Measurements from ENCODE around the gene MAN1B1.
"Not testable (repeated sequence)": the region's sequence is repeated elsewhere in the genome, so short reads cannot be mapped to it uniquely, and the experiment has no call there.

The MAN1B1 gene

GRCh38 chr9:137116027-137116507 is 29.3 kb downstream of the MAN1B1 start:
- Histone ChIP-seq H3K9ac (ENCODE audit: low read length) (no peak overlapping the region), H3K27ac (ENCODE audit: low read length) (no peak overlapping the region), H3K4me2 (ENCODE audit: low read depth, low read length) (no peak overlapping the region), H4K20me1 (ENCODE audit: insufficient read depth, low read length) (no peaks in the 10 kb centered on the region), H2AFZ (ENCODE audit: low read length) (no peak overlapping the region), H3K36me3 (replicated peaks; ENCODE audit: insufficient read depth, low read length) (no peaks in the 10 kb centered on the region), H3K79me2 (ENCODE audit: low read length) (no peaks in the 10 kb centered on the region), H3K9me3 (replicated peaks; ENCODE audit: insufficient read depth, low read length) (no peaks in the 10 kb centered on the region), H3K9me2 (replicated peaks; ENCODE audit: insufficient read depth, low read length) (no peaks in the 10 kb centered on the region), H3K4me1 (ENCODE audit: low read length) (peaks cover 4% of the 10 kb centered on the region; the same call in 1 of the 2 replicates), H3K27me3 (replicated peaks; ENCODE audit: insufficient read depth, low read length) (peaks cover 15% of the 10 kb centered on the region), H3F3A (ENCODE audit: insufficient read depth, low read length) (no peaks in the 10 kb centered on the region), H3K4me3 (ENCODE audit: low read length) (no peak overlapping the region)
- DNase-seq = no peak
- TF ChIP-seq EZH2 (optimal IDR thresholded peaks at IDR 0.05; ENCODE audit: low read depth, low read length) (no peak), EZH2phosphoT487 (IDR thresholded peaks at IDR 0.05; ENCODE audit: low read length) (no peak)
- TF ChIP-seq, protein P1, sequence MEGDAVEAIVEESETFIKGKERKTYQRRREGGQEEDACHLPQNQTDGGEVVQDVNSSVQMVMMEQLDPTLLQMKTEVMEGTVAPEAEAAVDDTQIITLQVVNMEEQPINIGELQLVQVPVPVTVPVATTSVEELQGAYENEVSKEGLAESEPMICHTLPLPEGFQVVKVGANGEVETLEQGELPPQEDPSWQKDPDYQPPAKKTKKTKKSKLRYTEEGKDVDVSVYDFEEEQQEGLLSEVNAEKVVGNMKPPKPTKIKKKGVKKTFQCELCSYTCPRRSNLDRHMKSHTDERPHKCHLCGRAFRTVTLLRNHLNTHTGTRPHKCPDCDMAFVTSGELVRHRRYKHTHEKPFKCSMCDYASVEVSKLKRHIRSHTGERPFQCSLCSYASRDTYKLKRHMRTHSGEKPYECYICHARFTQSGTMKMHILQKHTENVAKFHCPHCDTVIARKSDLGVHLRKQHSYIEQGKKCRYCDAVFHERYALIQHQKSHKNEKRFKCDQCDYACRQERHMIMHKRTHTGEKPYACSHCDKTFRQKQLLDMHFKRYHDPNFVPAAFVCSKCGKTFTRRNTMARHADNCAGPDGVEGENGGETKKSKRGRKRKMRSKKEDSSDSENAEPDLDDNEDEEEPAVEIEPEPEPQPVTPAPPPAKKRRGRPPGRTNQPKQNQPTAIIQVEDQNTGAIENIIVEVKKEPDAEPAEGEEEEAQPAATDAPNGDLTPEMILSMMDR (IDR thresholded peaks at IDR 0.05; ENCODE audit: low read length) = no peak

DNA sequence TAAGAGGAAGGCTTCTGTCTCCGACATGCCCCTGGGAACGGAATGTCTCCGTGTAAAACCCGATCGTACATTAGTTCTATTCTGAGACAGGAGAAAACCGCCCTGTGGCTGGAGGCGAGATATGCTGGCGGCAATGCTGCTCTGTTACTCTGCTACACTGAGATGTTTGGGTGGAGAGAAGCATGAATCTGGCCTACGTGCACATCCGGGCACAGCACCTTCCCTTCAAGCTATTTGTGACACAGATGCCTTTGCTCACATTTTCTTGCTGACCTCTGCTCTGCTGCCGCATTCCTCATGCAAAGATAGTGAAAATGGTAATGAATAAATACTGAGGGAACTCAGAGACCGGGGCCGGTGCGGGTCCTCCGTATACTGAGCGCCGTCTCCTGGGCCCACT is 29.9 kb downstream of the MAN1B1 start:
- Histone ChIP-seq H3K9ac (ENCODE audit: low read length) (no peak overlapping the region), H3K4me1 (ENCODE audit: low read length) (peaks cover 4% of the 10 kb centered on the region; the same call in 1 of the 2 replicates), H4K20me1 (ENCODE audit: insufficient read depth, low read length) (no peaks in the 10 kb centered on the region), H3K27ac (ENCODE audit: low read length) (no peak overlapping the region), H3K36me3 (replicated peaks; ENCODE audit: insufficient read depth, low read length) (no peaks in the 10 kb centered on the region), H3K4me3 (ENCODE audit: low read length) (no peak overlapping the region), H3K4me2 (ENCODE audit: low read depth, low read length) (no peak overlapping the region), H2AFZ (ENCODE audit: low read length) (no peak overlapping the region), H3K79me2 (ENCODE audit: low read length) (no peaks in the 10 kb centered on the region), H3K9me3 (replicated peaks; ENCODE audit: insufficient read depth, low read length) (no peaks in the 10 kb centered on the region), H3F3A (ENCODE audit: insufficient read depth, low read length) (no peaks in the 10 kb centered on the region), H3K27me3 (replicated peaks; ENCODE audit: insufficient read depth, low read length) (peaks cover 15% of the 10 kb centered on the region), H3K9me2 (replicated peaks; ENCODE audit: insufficient read depth, low read length) (no peaks in the 10 kb centered on the region)
- no peak for TF ChIP-seq EZH2 (optimal IDR thresholded peaks at IDR 0.05; ENCODE audit: low read depth, low read length)
- no peak for TF ChIP-seq EZH2phosphoT487 (IDR thresholded peaks at IDR 0.05; ENCODE audit: low read length)
- TF ChIP-seq, protein P1 (IDR thresholded peaks at IDR 0.05; ENCODE audit: low read length) = no peak
- no peak for DNase-seq

- DNase-seq = no peak
- no peak overlapping the region for H3K9ac ChIP-seq (ENCODE audit: low read length)
- H3K9me2 ChIP-seq (replicated peaks; ENCODE audit: insufficient read depth, low read length) = no peaks in the 10 kb centered on the region
- no peak overlapping the region for H3K4me3 ChIP-seq (ENCODE audit: low read length)
- no peak overlapping the region for H2AFZ ChIP-seq (ENCODE audit: low read length)
- H3K4me2 ChIP-seq (ENCODE audit: low read depth, low read length) = no peak overlapping the region
- no peak overlapping the region for H3K27ac ChIP-seq (ENCODE audit: low read length)
- peaks cover 7% of the 10 kb centered on the region for H3K4me1 ChIP-seq (ENCODE audit: low read length)
- no peaks in the 10 kb centered on the region for H3K36me3 ChIP-seq (replicated peaks; ENCODE audit: insufficient read depth, low read length)
- H3F3A ChIP-seq (ENCODE audit: insufficient read depth, low read length) = peaks cover 3% of the 10 kb centered on the region
- peaks cover 15% of the 10 kb centered on the region for H3K27me3 ChIP-seq (replicated peaks; ENCODE audit: insufficient read depth, low read length)
- no peaks in the 10 kb centered on the region for H4K20me1 ChIP-seq (ENCODE audit: insufficient read depth, low read length)
- no peak for TF ChIP-seq EZH2phosphoT487 (IDR thresholded peaks at IDR 0.05; ENCODE audit: low read length)
- no peak for TF ChIP-seq EZH2 (optimal IDR thresholded peaks at IDR 0.05; ENCODE audit: low read depth, low read length)
- TF ChIP-seq, protein P1 (IDR thresholded peaks at IDR 0.05; ENCODE audit: low read length) = no peak
- no peaks in the 10 kb centered on the region for H3K9me3 ChIP-seq (replicated peaks; ENCODE audit: insufficient read depth, low read length)
- no peaks in the 10 kb centered on the region for H3K79me2 ChIP-seq (ENCODE audit: low read length)
These were observed 30.5 kb downstream of the MAN1B1 start for GRCh38 chr9:137117269-137117731.

GRCh38 chr9:137118092-137118603 is 31.4 kb downstream of the MAN1B1 start:
- H3K79me2 ChIP-seq (ENCODE audit: low read length); H3K4me3 ChIP-seq (ENCODE audit: low read length); H3K9me2 ChIP-seq (replicated peaks; ENCODE audit: insufficient read depth, low read length); H3F3A ChIP-seq (ENCODE audit: insufficient read depth, low read length); H2AFZ ChIP-seq (ENCODE audit: low read length); H3K9me3 ChIP-seq (replicated peaks; ENCODE audit: insufficient read depth, low read length); H3K36me3 ChIP-seq (replicated peaks; ENCODE audit: insufficient read depth, low read length); DNase-seq; H3K27ac ChIP-seq (ENCODE audit: low read length); H3K9ac ChIP-seq (ENCODE audit: low read length); H3K4me2 ChIP-seq (ENCODE audit: low read depth, low read length); H4K20me1 ChIP-seq (ENCODE audit: insufficient read depth, low read length): not testable (repeated sequence)
- H3K4me1 ChIP-seq (ENCODE audit: low read length) = peaks cover 11% of the 10 kb centered on the region
- H3K27me3 ChIP-seq (replicated peaks; ENCODE audit: insufficient read depth, low read length) = peaks cover 15% of the 10 kb centered on the region

DNA sequence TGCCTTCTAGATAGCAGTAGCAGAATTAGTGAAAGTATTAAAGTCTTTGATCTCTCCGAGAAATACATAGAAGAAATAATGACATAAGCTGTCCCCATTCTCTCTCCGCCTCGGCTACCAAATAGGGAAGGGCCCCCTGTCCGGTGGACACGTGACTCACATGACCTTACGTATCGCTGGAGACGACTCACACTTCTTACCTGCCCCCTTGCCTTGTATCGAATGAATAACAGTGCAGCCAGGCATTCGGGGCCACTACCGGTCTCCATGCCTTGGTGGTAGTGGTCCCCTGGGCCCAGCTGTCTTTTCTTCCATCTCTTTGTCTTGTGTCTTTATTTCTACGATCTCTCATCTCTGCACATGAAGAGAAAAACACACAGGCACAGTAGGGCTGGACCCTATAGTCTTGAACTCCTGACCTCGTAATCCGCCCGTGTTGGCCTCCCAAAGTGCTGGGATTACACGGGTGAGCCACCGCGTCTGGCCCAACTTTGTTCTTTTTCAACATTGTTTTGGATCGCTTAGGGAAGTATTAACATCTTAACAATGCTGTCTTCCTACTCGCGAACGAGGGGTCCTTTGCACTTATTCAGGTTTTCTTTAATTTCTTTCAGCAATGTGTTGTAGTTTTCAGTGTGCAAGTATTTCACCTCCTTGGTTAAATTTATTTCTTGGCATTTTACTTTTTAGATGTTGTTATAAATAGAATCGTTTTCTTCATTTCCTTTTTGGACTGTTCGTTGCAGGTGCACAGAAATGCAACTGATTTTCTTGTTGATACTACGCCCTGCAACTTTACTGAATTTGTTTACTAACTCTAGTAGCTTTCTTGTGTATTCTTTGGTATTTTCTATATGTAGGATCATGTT is 35.4 kb downstream of the MAN1B1 start:
- DNase-seq; H3K27ac ChIP-seq (ENCODE audit: low read length); H4K20me1 ChIP-seq (ENCODE audit: insufficient read depth, low read length); H3K9me3 ChIP-seq (replicated peaks; ENCODE audit: insufficient read depth, low read length); H3K79me2 ChIP-seq (ENCODE audit: low read length); H3F3A ChIP-seq (ENCODE audit: insufficient read depth, low read length); H3K36me3 ChIP-seq (replicated peaks; ENCODE audit: insufficient read depth, low read length); H2AFZ ChIP-seq (ENCODE audit: low read length); H3K9me2 ChIP-seq (replicated peaks; ENCODE audit: insufficient read depth, low read length); H3K9ac ChIP-seq (ENCODE audit: low read length): not testable (repeated sequence)
- Histone ChIP-seq H3K27me3 (replicated peaks; ENCODE audit: insufficient read depth, low read length) (peaks cover 13% of the 10 kb centered on the region), H3K4me2 (ENCODE audit: low read depth, low read length) (peak overlapping the region; percentile 76), H3K4me3 (ENCODE audit: low read length) (peak overlapping the region; percentile 31; the same call in 1 of the 2 replicates), H3K4me1 (ENCODE audit: low read length) (peaks cover 19% of the 10 kb centered on the region)

All from MM.1S (cell line).